Thoracic aorta (tissue), 2 donors: ENCODE measurements around the gene SHD. TPM values are rescaled to one million over a fixed set of nuclear protein-coding genes. Genes with fewer than 3 reads are reported as not detected.
"Not testable (repeated sequence)": the region's sequence is repeated elsewhere in the genome, so short reads cannot be mapped to it uniquely, and the experiment has no call there.

Experiments used
- ATAC-seq: fragments of 150-250 bp; one replicate; pipeline ENCODE4 v1.8.0; 2017; ENCODE audit warnings: low read depth; ENCODE audit not compliant: insufficient number of reproducible peaks, low FRiP score
- DNase-seq: peaks from one replicate; pipeline ENCODE4 v3.0.0-alpha.2; 2020; ENCODE audit warnings: low spot score
- H3K27ac ChIP-seq, 2 donors: fragments of 200-600 bp; sonication (generic); 1 replicate in 1 of 2; 2 replicates in 1 of 2; pipeline ENCODE4 v1.5.1; 2016; ENCODE audit warnings: mild to moderate bottlenecking in 2 of 2, moderate library complexity in 2 of 2
- H3K27me3 ChIP-seq: fragments of 200-600 bp; sonication (generic); replicated peaks from 2 replicates; pipeline ENCODE4 v1.6.0; 2016; ENCODE audit warnings: mild to moderate bottlenecking; ENCODE audit not compliant: insufficient read depth
- H3K36me3 ChIP-seq: fragments of 200-600 bp; sonication (generic); one replicate; pipeline ENCODE4 v1.5.1; 2016
- H3K4me1 ChIP-seq, 2 donors: fragments of 200-600 bp; sonication (generic); 1 replicate in 1 of 2; 2 replicates in 1 of 2; pipeline versions ENCODE4 v1.5.1 to v1.6.0; 2016; ENCODE audit warnings: low read depth in 2 of 2, mild to moderate bottlenecking in 1 of 2; ENCODE audit not compliant: control insufficient read depth in 1 of 2
- H3K4me3 ChIP-seq: fragments of 200-600 bp; sonication (generic); 2 replicates; pipeline ENCODE4 v1.5.1; 2016; ENCODE audit warnings: mild to moderate bottlenecking
- H3K9me3 ChIP-seq: fragments of 200-600 bp; sonication (generic); 2 replicates; pipeline ENCODE4 v1.5.1; 2016
- total RNA-seq, 2 donors: library from RNA; depleted of rRNA; stranded (reverse); fragments of >200 nt; gene quantifications; one replicate each; pipeline versions ENCODE4 v1.1.0 to v1.2.3, GENCODE V29; 2016
- TF ChIP-seq, protein P1 (sequence below): fragments of 200-600 bp; sonication (generic); IDR thresholded peaks from one replicate; pipeline ENCODE4 v1.5.1; 2019; ENCODE audit warnings: antibody characterized with exemption

Gene SHD
- total RNA-seq, 2 donors from 2014 or later: not detected

- no peak overlapping the region for H3K27ac ChIP-seq
- H3K36me3 ChIP-seq: no peaks in the 10 kb centered on the region
- ATAC-seq (no peak), DNase-seq (no peak)
- H3K27me3 ChIP-seq: no peaks in the 10 kb centered on the region
- H3K4me3 ChIP-seq: peak overlapping the region; percentile 75
- H3K9me3 ChIP-seq: no peaks in the 10 kb centered on the region
- TF ChIP-seq, protein P1, sequence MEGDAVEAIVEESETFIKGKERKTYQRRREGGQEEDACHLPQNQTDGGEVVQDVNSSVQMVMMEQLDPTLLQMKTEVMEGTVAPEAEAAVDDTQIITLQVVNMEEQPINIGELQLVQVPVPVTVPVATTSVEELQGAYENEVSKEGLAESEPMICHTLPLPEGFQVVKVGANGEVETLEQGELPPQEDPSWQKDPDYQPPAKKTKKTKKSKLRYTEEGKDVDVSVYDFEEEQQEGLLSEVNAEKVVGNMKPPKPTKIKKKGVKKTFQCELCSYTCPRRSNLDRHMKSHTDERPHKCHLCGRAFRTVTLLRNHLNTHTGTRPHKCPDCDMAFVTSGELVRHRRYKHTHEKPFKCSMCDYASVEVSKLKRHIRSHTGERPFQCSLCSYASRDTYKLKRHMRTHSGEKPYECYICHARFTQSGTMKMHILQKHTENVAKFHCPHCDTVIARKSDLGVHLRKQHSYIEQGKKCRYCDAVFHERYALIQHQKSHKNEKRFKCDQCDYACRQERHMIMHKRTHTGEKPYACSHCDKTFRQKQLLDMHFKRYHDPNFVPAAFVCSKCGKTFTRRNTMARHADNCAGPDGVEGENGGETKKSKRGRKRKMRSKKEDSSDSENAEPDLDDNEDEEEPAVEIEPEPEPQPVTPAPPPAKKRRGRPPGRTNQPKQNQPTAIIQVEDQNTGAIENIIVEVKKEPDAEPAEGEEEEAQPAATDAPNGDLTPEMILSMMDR: no peak
- peaks cover 10 to 18% of the 10 kb centered on the region in 2 donors for H3K4me1 ChIP-seq
These were observed 47.8 kb downstream of the SHD start for GRCh38 chr19:4326837-4327251.

- Histone ChIP-seq H3K4me1 (peaks cover 10 to 18% of the 10 kb centered on the region in 2 donors), H3K36me3 (no peaks in the 10 kb centered on the region), H3K4me3 (peak overlapping the region; percentile 75), H3K27ac (peak overlapping the region in 1 of 2 donors; percentile 17), H3K9me3 (no peaks in the 10 kb centered on the region), H3K27me3 (no peaks in the 10 kb centered on the region)
- TF ChIP-seq, protein P1: no peak
- ATAC-seq: peak; percentile 6
- no peak for DNase-seq
These were observed 48.3 kb downstream of the SHD start for GRCh38 chr19:4327252-4327876.

GRCh38 chr19:4327877-4328242 lies 48.8 kb downstream of the SHD start:
- H3K4me1 ChIP-seq: peaks cover 10 to 18% of the 10 kb centered on the region in 2 donors
- no peaks in the 10 kb centered on the region for H3K9me3 ChIP-seq
- H3K36me3 ChIP-seq: no peaks in the 10 kb centered on the region
- no peaks in the 10 kb centered on the region for H3K27me3 ChIP-seq
- peak overlapping the region in 1 of 2 donors; percentile 17 for H3K27ac ChIP-seq
- peak; percentile 1 for ATAC-seq
- peak overlapping the region; percentile 75 for H3K4me3 ChIP-seq
- TF ChIP-seq, protein P1: no peak
- no peak for DNase-seq

DNA sequence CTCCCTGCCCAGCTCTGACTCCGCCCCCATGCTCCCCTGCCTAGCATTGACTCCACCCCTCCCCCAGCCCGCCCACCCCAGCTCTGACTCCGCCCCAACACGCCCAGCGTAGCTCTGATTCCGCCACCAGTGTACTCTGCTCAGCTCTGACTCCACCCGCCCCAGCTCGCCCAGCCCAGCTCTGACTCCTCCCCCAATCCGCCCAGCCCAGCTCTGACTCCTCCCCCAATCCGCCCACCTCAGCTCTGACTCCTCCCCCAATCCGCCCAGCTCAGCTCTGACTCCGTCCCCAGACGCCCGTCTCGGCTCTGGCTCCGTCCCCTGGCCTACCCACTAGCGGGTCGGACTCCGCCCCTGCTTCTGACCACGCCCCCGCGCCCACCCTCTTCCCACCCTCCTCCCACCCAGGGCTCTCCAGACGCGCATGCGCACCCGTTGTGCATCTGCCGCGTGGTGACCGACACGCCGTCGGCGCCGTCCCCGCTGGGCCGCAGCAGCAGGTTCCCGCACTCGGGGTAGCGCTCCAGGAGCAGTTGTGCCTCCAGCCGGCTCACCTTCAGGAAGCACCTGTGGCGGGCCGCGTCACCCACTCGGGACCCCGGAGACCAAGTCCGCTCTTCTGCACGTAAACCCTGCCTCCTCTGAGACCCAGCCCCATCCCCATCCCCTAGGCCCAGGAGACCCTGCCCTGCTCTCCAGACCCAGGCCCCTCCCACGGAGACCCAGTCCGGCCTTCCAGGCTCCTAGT lies 49.4 kb downstream of the SHD start:
- DNase-seq: no peak
- Histone ChIP-seq H3K9me3 (no peaks in the 10 kb centered on the region), H3K4me3 (peak overlapping the region; percentile 75), H3K27ac (no peak overlapping the region), H3K27me3 (no peaks in the 10 kb centered on the region), H3K36me3 (no peaks in the 10 kb centered on the region), H3K4me1 (peaks cover 10 to 18% of the 10 kb centered on the region in 2 donors)
- TF ChIP-seq, protein P1: no peak
- peak; percentile 63 for ATAC-seq

DNA sequence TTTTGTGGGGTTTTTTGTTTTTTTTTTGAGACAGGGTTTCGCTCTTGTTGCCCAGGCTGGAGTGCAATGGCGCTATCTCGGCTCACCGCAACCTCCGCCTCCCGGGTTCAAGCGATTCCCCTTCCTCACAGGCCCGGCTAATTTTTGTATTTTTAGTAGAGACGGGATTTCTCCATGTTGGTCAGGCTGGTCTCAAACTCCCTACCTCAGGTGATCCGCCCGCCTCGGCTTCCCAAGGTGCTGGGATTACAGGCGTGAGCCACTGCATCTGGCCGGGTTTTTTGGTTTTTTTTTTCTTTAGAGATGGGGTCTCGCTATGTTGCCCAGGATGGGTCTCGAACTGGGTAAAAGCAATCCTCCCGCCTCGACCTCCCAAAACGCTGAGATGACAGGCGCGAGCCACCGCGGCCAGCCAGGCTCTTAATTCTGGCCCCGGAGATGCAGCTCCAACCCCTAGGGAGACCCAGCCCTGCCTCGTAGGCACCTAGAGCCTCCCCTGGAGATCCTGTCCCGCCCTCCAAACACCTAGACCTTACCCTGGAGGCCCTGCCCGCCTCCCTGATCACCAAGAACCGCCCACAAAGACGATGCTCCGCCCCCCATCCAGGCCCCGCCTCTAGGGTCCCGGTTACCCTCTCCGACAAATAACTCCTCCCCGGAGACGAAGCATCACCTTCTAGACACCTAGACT lies 50.1 kb downstream of the SHD start:
- DNase-seq, H3K36me3 ChIP-seq, H3K9me3 ChIP-seq, ATAC-seq, H3K27me3 ChIP-seq, H3K27ac ChIP-seq: not testable (repeated sequence)
- peaks cover 10 to 18% of the 10 kb centered on the region in 2 donors for H3K4me1 ChIP-seq
- peak overlapping the region; percentile 66 for H3K4me3 ChIP-seq
